RWPE2 (cell line): ENCODE results near the gene KCTD4.
A peak's percentile ranks its signal among the peaks of the same experiment; 100 is the strongest.
"Not testable (repeated sequence)": the region's sequence is repeated elsewhere in the genome, so short reads cannot be mapped to it uniquely, and the experiment has no call there.

Experiments used
- ATAC-seq: fragments of 200-7000 bp; cut with Tn5 transposase; 3 replicates; pipeline ENCODE4 v1.9.1; 2021; ENCODE audit warnings: low read depth
- DNase-seq: peaks from one replicate; pipeline ENCODE4 v3.0.0-alpha.2; 2020; ENCODE audit warnings: low spot score
- H3K27ac ChIP-seq: fragments of 450-650 bp; 2 replicates; pipeline ENCODE4 v1.5.1; 2017; ENCODE audit warnings: mild to moderate bottlenecking; ENCODE audit not compliant: poor library complexity, severe bottlenecking
- H3K27me3 ChIP-seq: fragments of 250-450 bp; sonication (Bioruptor Pico); 2 replicates; pipeline ENCODE4 v1.5.1; 2021; ENCODE audit warnings: mild to moderate bottlenecking, moderate library complexity; ENCODE audit not compliant: insufficient read depth, poor library complexity, severe bottlenecking
- H3K36me3 ChIP-seq: fragments of 250-450 bp; sonication (Bioruptor Pico); 2 replicates; pipeline ENCODE4 v1.5.1; 2020; ENCODE audit warnings: low read depth, mild to moderate bottlenecking, moderate library complexity
- H3K4me1 ChIP-seq: fragments of 250-450 bp; sonication (Bioruptor Pico); 2 replicates; pipeline ENCODE4 v1.5.1; 2021; ENCODE audit warnings: mild to moderate bottlenecking, moderate library complexity; ENCODE audit not compliant: insufficient read depth, poor library complexity, severe bottlenecking
- H3K4me3 ChIP-seq: fragments of 250-450 bp; sonication (Bioruptor Pico); 2 replicates; pipeline ENCODE4 v1.5.1; 2021; ENCODE audit warnings: mild to moderate bottlenecking, moderate library complexity; ENCODE audit not compliant: severe bottlenecking
- H3K9me3 ChIP-seq: fragments of 250-450 bp; sonication (Bioruptor Pico); 2 replicates; pipeline ENCODE4 v1.5.1; 2021; ENCODE audit warnings: mild to moderate bottlenecking, moderate library complexity; ENCODE audit not compliant: severe bottlenecking
- CTCF ChIP-seq: fragments of 450-650 bp; IDR thresholded peaks from one replicate; pipeline ENCODE4 v1.5.1; 2017; ENCODE audit warnings: mild to moderate bottlenecking, moderate library complexity; ENCODE audit not compliant: poor library complexity, severe bottlenecking

The KCTD4 gene

GRCh38 chr13:45200701-45201232 lies at the start of gene KCTD4:
Gene KCTD4 (minus strand): TSS chr13:45201045. CDS start chr13:45194567, 6,478 bp downstream.
- ATAC-seq (0 out of 3 replicates have a peak, but pooled peaks have one; percentile 28), DNase-seq (no peak)
- peak within 1 kb of the TSS; percentile 38 for H3K27ac ChIP-seq
- H3K27me3 ChIP-seq = no peaks in the 10 kb centered on the region
- H3K36me3 ChIP-seq = peaks cover 4% of the 10 kb centered on the region; the same call in 1 of the 2 replicates
- no peak within 1 kb of the TSS for H3K4me3 ChIP-seq
- no peaks in the 10 kb centered on the region for H3K9me3 ChIP-seq
- no peak for TF ChIP-seq CTCF
- peaks cover 39% of the 10 kb centered on the region for H3K4me1 ChIP-seq

GRCh38 chr13:45249662-45250061 lies 48.8 kb upstream of the KCTD4 start:
- Histone ChIP-seq H3K9me3 (no peaks in the 10 kb centered on the region), H3K27ac (no peak overlapping the region), H3K4me3 (no peak overlapping the region), H3K36me3 (peaks cover 21% of the 10 kb centered on the region), H3K4me1 (peaks cover 19% of the 10 kb centered on the region), H3K27me3 (no peaks in the 10 kb centered on the region)
- no peak for ATAC-seq
- no peak for TF ChIP-seq CTCF
- DNase-seq = no peak

- H3K4me3 ChIP-seq, DNase-seq, H3K9me3 ChIP-seq, ATAC-seq, H3K27ac ChIP-seq, H3K27me3 ChIP-seq, H3K36me3 ChIP-seq: not testable (repeated sequence)
- peaks cover 26% of the 10 kb centered on the region for H3K4me1 ChIP-seq
These were observed 43.9 kb upstream of the KCTD4 start for GRCh38 chr13:45244736-45245135.

GRCh38 chr13:45243077-45243476 lies 42.2 kb upstream of the KCTD4 start:
- Histone ChIP-seq H3K27ac (no peak overlapping the region), H3K4me3 (no peak overlapping the region), H3K36me3 (no peaks in the 10 kb centered on the region), H3K9me3 (no peaks in the 10 kb centered on the region), H3K27me3 (no peaks in the 10 kb centered on the region), H3K4me1 (peaks cover 43% of the 10 kb centered on the region)
- no peak for ATAC-seq
- no peak for TF ChIP-seq CTCF
- DNase-seq = no peak

- Histone ChIP-seq H3K4me3 (no peak overlapping the region), H3K27me3 (no peaks in the 10 kb centered on the region), H3K9me3 (no peaks in the 10 kb centered on the region), H3K36me3 (no peaks in the 10 kb centered on the region), H3K27ac (peak overlapping the region; percentile 95), H3K4me1 (peaks cover 48% of the 10 kb centered on the region)
- TF ChIP-seq CTCF = no peak
- DNase-seq = no peak
- no peak for ATAC-seq
These were observed 41.7 kb upstream of the KCTD4 start for GRCh38 chr13:45242524-45242923.
